Measurements from ENCODE around the gene RHBDF1.

Gene RHBDF1

GRCh38 chr16:60166-60565, 12.3 kb downstream of the RHBDF1 start:
- no peak for DNase-seq (ENCODE audit: low read depth, low spot score)
- TF ChIP-seq CTCF (IDR thresholded peaks at IDR 0.05; ENCODE audit: insufficient read depth, low read length, missing control alignments): no peak
- H3K4me3 ChIP-seq (ENCODE audit: low read depth, low read length): no peak overlapping the region
- ChIA-PET CTCF (interaction anchor here (1.2 to 25.1 kb wide), 4 partner anchors 10 to 121 kb away, joined by 4 to 728 read pairs (median 48); partner anchors contain the start of gene HBQ1), POLR2A (interaction anchor here (1.0 kb wide), 1 partner anchor 11 kb away, joined by 4 read pairs; no protein-coding TSS in a partner anchor)

GRCh38 chr16:59440-60059, 12.9 kb downstream of the RHBDF1 start:
- POLR2A ChIA-PET: interaction anchor here (1.0 kb wide), 1 partner anchor 12 kb away, joined by 4 read pairs; no protein-coding TSS in a partner anchor
- H3K4me3 ChIP-seq (ENCODE audit: low read depth, low read length): no peak overlapping the region
- DNase-seq (ENCODE audit: low read depth, low spot score): no peak
- CTCF ChIA-PET: interaction anchor here (1.2 to 25.1 kb wide), 4 partner anchors 11 to 121 kb away, joined by 4 to 728 read pairs (median 48); partner anchors contain the start of gene HBQ1
- no peak for TF ChIP-seq CTCF (IDR thresholded peaks at IDR 0.05; ENCODE audit: insufficient read depth, low read length, missing control alignments)

GRCh38 chr16:58491-59439, 13.7 kb downstream of the RHBDF1 start:
- no peak overlapping the region for H3K4me3 ChIP-seq (ENCODE audit: low read depth, low read length)
- ChIA-PET POLR2A (interaction anchor here (1.0 to 1.2 kb wide), 2 partner anchors 12 to 13 kb away, joined by 4 read pairs; no protein-coding TSS in a partner anchor), CTCF (interaction anchor here (0.9 to 25.1 kb wide), 2 partner anchors 7 to 32 kb away, joined by 4 to 728 read pairs; no protein-coding TSS in a partner anchor)
- DNase-seq (ENCODE audit: low read depth, low spot score): no peak
- no peak for TF ChIP-seq CTCF (IDR thresholded peaks at IDR 0.05; ENCODE audit: insufficient read depth, low read length, missing control alignments)

GRCh38 chr16:57711-58110, 14.7 kb downstream of the RHBDF1 start:
- no peak overlapping the region for H3K4me3 ChIP-seq (ENCODE audit: low read depth, low read length)
- CTCF ChIA-PET: interaction anchor here (0.9 to 25.1 kb wide), 3 partner anchors 8 to 124 kb away, joined by 4 to 728 read pairs (median 4); no protein-coding TSS in a partner anchor
- DNase-seq (ENCODE audit: low read depth, low spot score): no peak
- no peak for TF ChIP-seq CTCF (IDR thresholded peaks at IDR 0.05; ENCODE audit: insufficient read depth, low read length, missing control alignments)
- POLR2A ChIA-PET: interaction anchor here (1.2 kb wide), 1 partner anchor 13 kb away, joined by 4 read pairs; no protein-coding TSS in a partner anchor

- TF ChIP-seq CTCF (IDR thresholded peaks at IDR 0.05; ENCODE audit: insufficient read depth, low read length, missing control alignments): no peak
- ChIA-PET POLR2A (interaction anchor here (1.4 kb wide), 1 partner anchor 15 kb away, joined by 6 read pairs; the partner anchor contains the start of gene RHBDF1), CTCF (interaction anchor here (1.0 to 25.1 kb wide), 4 partner anchors 9 to 125 kb away, joined by 3 to 728 read pairs (median 20); no protein-coding TSS in a partner anchor)
- DNase-seq (ENCODE audit: low read depth, low spot score): no peak
- no peak overlapping the region for H3K4me3 ChIP-seq (ENCODE audit: low read depth, low read length)
These were observed 16.1 kb downstream of the RHBDF1 start for GRCh38 chr16:56231-56927.
